ENCODE data around the gene NETO1.
A peak's percentile ranks its signal among the peaks of the same experiment; 100 is the strongest.

Gene NETO1

GRCh38 chr18:72846736-72847533, 20.9 kb downstream of the NETO1 start:
- peak in 26 of 58 donors; percentile 15 to 78 (median 38) for DNase-seq

GRCh38 chr18:72843743-72844142, 24.0 kb downstream of the NETO1 start:
- no peak for DNase-seq

GRCh38 chr18:72840109-72840508, 27.7 kb downstream of the NETO1 start:
- no peak for DNase-seq

- no peak for DNase-seq
These were observed 33.1 kb downstream of the NETO1 start for GRCh38 chr18:72834731-72835130.

- DNase-seq, result no peak
These were observed 34.3 kb downstream of the NETO1 start for GRCh38 chr18:72833471-72833870.

- peak in 43 of 58 donors; percentile 7 to 80 (median 39) for DNase-seq
These were observed 37.7 kb downstream of the NETO1 start for GRCh38 chr18:72830109-72830508.

- DNase-seq, result no peak
These were observed 39.2 kb downstream of the NETO1 start for GRCh38 chr18:72828601-72829000.

- peak in 7 of 58 donors; percentile 1 to 49 (median 12) for DNase-seq
These were observed 41.1 kb downstream of the NETO1 start for GRCh38 chr18:72826736-72827135.

GRCh38 chr18:72823345-72823744, 44.4 kb downstream of the NETO1 start:
- no peak for DNase-seq

- no peak for DNase-seq
These were observed 45.6 kb downstream of the NETO1 start for GRCh38 chr18:72822202-72822601.

GRCh38 chr18:72820571-72820970, 47.2 kb downstream of the NETO1 start:
- DNase-seq, result no peak

GRCh38 chr18:72819050-72819449, 48.7 kb downstream of the NETO1 start:
- DNase-seq, result no peak

GRCh38 chr18:72811047-72811446, 56.7 kb downstream of the NETO1 start:
- DNase-seq, result no peak

GRCh38 chr18:72808680-72809079, 59.1 kb downstream of the NETO1 start:
- peak in 31 of 58 donors; percentile 6 to 65 (median 27) for DNase-seq

GRCh38 chr18:72799106-72799505, 68.7 kb downstream of the NETO1 start:
- DNase-seq, result no peak

- no peak for DNase-seq
These were observed 84.3 kb downstream of the NETO1 start for GRCh38 chr18:72783530-72783929.

- no peak for DNase-seq
These were observed 92.9 kb downstream of the NETO1 start for GRCh38 chr18:72774914-72775313.

- no peak for DNase-seq
These were observed 94.9 kb downstream of the NETO1 start for GRCh38 chr18:72772916-72773315.

- DNase-seq, result no peak
These were observed 99.0 kb downstream of the NETO1 start for GRCh38 chr18:72768681-72769229.

GRCh38 chr18:72762515-72763122, 105.2 kb downstream of the NETO1 start:
- DNase-seq, result peak in 2 of 58 donors; percentile 57 to 59

- DNase-seq, result no peak
These were observed 115.6 kb downstream of the NETO1 start for GRCh38 chr18:72752220-72752619.

GRCh38 chr18:72742002-72742401, 125.8 kb downstream of the NETO1 start:
- DNase-seq, result no peak

- no peak for DNase-seq
These were observed 129.7 kb downstream of the NETO1 start for GRCh38 chr18:72738136-72738535.
